ENCODE results near the gene BRMS1. TPM values are rescaled to one million over a fixed set of nuclear protein-coding genes. Genes with fewer than 3 reads are reported as not detected.

Gene BRMS1
- polyA plus RNA-seq, 1 donor (not counting 4 experiments of a cell fraction or from before 2014, with no cell fraction given): 61.4 TPM

DNA sequence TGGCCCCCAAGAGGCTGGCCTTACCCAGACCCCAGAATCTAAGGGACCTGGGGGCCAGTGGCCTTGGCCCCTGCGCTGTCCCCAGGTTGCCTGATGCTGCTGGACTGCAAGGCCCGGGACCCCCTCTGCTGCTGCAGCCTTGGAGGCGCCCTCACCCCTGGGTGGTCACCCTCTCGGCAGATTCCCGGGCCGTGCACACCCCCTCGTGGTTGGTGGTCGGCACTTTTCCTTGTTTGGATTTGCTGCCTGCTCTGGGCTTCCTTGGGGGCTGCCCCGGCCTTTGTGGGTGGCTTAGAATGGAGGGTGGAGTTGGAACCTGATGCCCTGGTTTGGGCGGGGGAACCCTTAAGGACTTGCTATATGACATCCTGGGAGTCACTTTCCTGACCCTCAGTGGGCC, 14.0 kb downstream of the BRMS1 start:
- no peaks in the 10 kb centered on the region for H3K27me3 ChIP-seq (ENCODE audit: control insufficient read depth, extremely low read depth, insufficient read depth, low read length)
- H4K20me1 ChIP-seq (ENCODE audit: control insufficient read depth, extremely low read depth, insufficient read depth, low read length): peaks cover 3% of the 10 kb centered on the region
- no peak overlapping the region for H3K4me3 ChIP-seq (ENCODE audit: control insufficient read depth in 2 of 3, extremely low read depth in 1 of 3, insufficient read depth in 2 of 3, low read depth in 1 of 3, low read length in 3 of 3)
- no peak for TF ChIP-seq EZH2 (IDR thresholded peaks at IDR 0.05; ENCODE audit: low read length)
- TF ChIP-seq, protein P1, sequence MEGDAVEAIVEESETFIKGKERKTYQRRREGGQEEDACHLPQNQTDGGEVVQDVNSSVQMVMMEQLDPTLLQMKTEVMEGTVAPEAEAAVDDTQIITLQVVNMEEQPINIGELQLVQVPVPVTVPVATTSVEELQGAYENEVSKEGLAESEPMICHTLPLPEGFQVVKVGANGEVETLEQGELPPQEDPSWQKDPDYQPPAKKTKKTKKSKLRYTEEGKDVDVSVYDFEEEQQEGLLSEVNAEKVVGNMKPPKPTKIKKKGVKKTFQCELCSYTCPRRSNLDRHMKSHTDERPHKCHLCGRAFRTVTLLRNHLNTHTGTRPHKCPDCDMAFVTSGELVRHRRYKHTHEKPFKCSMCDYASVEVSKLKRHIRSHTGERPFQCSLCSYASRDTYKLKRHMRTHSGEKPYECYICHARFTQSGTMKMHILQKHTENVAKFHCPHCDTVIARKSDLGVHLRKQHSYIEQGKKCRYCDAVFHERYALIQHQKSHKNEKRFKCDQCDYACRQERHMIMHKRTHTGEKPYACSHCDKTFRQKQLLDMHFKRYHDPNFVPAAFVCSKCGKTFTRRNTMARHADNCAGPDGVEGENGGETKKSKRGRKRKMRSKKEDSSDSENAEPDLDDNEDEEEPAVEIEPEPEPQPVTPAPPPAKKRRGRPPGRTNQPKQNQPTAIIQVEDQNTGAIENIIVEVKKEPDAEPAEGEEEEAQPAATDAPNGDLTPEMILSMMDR (optimal IDR thresholded peaks at IDR 0.05 in 1 of 3, IDR thresholded peaks at IDR 0.05 in 1 of 3, conservative IDR thresholded peaks at IDR 0.05 in 1 of 3; ENCODE audit: extremely low read depth in 1 of 3, insufficient read depth in 2 of 3, low read length in 3 of 3): no peak
- dilution Hi-C loops (cut with MboI; ENCODE audit: extremely low pct_ligation_motif_present, low sequenced_read_pairs): no loop called here
- no peak overlapping the region for H3K4me2 ChIP-seq (ENCODE audit: control insufficient read depth, extremely low read depth, insufficient read depth, low read depth, low read length)
- FAIRE-seq (no peak), DNase-seq (ENCODE audit: low read depth, low spot score) (no peak)
- H3K79me2 ChIP-seq (ENCODE audit: control insufficient read depth, insufficient read depth, low read length): peaks cover 22% of the 10 kb centered on the region
- no peak overlapping the region for H3K9ac ChIP-seq (ENCODE audit: control insufficient read depth, extremely low read depth, insufficient read depth, low read length)
- no peak overlapping the region for H3K27ac ChIP-seq (ENCODE audit: control insufficient read depth, insufficient read depth, low read length)
- no peaks in the 10 kb centered on the region for H3K9me1 ChIP-seq (ENCODE audit: control insufficient read depth, extremely low read depth, insufficient read depth, low read length)
- no peaks in the 10 kb centered on the region for H3K9me3 ChIP-seq (ENCODE audit: control insufficient read depth, low read depth, low read length)
- no peak overlapping the region for H2AFZ ChIP-seq (ENCODE audit: control insufficient read depth, low read length)
- H3K36me3 ChIP-seq (ENCODE audit: control insufficient read depth in 2 of 2, extremely low read depth in 1 of 2, insufficient read depth in 2 of 2, low read length in 2 of 2): peaks cover 23 to 31% of the 10 kb centered on the region in 2 experiments
- peaks cover 39% of the 10 kb centered on the region for H3K4me1 ChIP-seq (ENCODE audit: control insufficient read depth, extremely low read depth, insufficient read depth, low read length)

DNA sequence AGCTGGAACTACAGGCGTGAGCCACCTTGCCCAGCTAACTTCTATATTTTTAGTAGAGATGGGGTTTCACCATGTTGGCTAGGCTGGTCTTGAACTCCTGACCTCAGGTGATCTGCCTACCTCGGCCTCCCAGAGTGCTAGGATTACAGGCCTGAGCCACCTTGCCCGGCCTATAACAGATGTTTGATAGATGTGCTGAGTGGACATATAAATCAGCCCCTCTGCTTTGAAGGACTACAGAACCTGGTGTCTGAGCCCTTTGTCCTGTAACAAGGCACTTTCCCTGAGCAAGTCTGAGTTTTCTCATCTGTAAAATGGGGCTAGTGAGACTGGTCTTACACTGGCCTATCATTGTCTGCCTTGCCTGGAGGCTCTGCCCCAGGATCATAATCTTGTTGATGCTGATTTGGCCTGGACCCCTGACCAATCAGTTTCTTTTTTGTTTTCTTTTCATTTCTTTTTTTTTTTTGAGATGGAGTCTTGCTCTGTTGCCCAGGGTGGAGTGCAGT, 15.7 kb downstream of the BRMS1 start:
- Histone ChIP-seq H3K9me3 (ENCODE audit: control insufficient read depth, low read depth, low read length) (no peaks in the 10 kb centered on the region), H3K4me1 (ENCODE audit: control insufficient read depth, extremely low read depth, insufficient read depth, low read length) (peaks cover 38% of the 10 kb centered on the region), H3K79me2 (ENCODE audit: control insufficient read depth, insufficient read depth, low read length) (peaks cover 6% of the 10 kb centered on the region), H4K20me1 (ENCODE audit: control insufficient read depth, extremely low read depth, insufficient read depth, low read length) (peaks cover 3% of the 10 kb centered on the region), H3K27me3 (ENCODE audit: control insufficient read depth, extremely low read depth, insufficient read depth, low read length) (no peaks in the 10 kb centered on the region), H2AFZ (ENCODE audit: control insufficient read depth, low read length) (no peak overlapping the region), H3K4me3 (ENCODE audit: control insufficient read depth in 2 of 3, extremely low read depth in 1 of 3, insufficient read depth in 2 of 3, low read depth in 1 of 3, low read length in 3 of 3) (no peak overlapping the region), H3K4me2 (ENCODE audit: control insufficient read depth, extremely low read depth, insufficient read depth, low read depth, low read length) (no peak overlapping the region), H3K27ac (ENCODE audit: control insufficient read depth, insufficient read depth, low read length) (no peak overlapping the region), H3K36me3 (ENCODE audit: control insufficient read depth in 2 of 2, extremely low read depth in 1 of 2, insufficient read depth in 2 of 2, low read length in 2 of 2) (peaks cover 23 to 28% of the 10 kb centered on the region in 2 experiments), H3K9ac (ENCODE audit: control insufficient read depth, extremely low read depth, insufficient read depth, low read length) (no peak overlapping the region), H3K9me1 (ENCODE audit: control insufficient read depth, extremely low read depth, insufficient read depth, low read length) (no peaks in the 10 kb centered on the region)
- dilution Hi-C loops (cut with MboI; ENCODE audit: extremely low pct_ligation_motif_present, low sequenced_read_pairs): no loop called here
- DNase-seq (ENCODE audit: low read depth, low spot score) (no peak), FAIRE-seq (no peak)
- TF ChIP-seq, protein P1 (optimal IDR thresholded peaks at IDR 0.05 in 1 of 3, IDR thresholded peaks at IDR 0.05 in 1 of 3, conservative IDR thresholded peaks at IDR 0.05 in 1 of 3; ENCODE audit: extremely low read depth in 1 of 3, insufficient read depth in 2 of 3, low read length in 3 of 3): no peak
- TF ChIP-seq EZH2 (IDR thresholded peaks at IDR 0.05; ENCODE audit: low read length): no peak
